Cardiac ventricle fibroblast (primary cell): ENCODE measurements around the gene HECW1. TPM values are rescaled to one million over a fixed set of nuclear protein-coding genes. Genes with fewer than 3 reads are reported as not detected.

Experiments used
- total RNA-seq: library from RNA; depleted of rRNA; stranded (reverse); fragments of >200 nt; gene quantifications from 2 replicates; pipeline ENCODE4 v1.2.3, GENCODE V29; 2015

Gene HECW1
- not detected in 2 replicates for total RNA-seq

GRCh38 chr7:43112459-43112940 lies at the start of gene HECW1:
TSS of gene HECW1 (plus strand) at chr7:43112647. CDS start at chr7:43243906, 131,259 bp downstream.

GRCh38 chr7:43582503-43583423 lies 470.3 kb downstream of the HECW1 start, which contains the start of gene STK17A:
TSS of gene STK17A (plus strand) at chr7:43583108. CDS start at chr7:43583244, 136 bp downstream.

Other genes starting within 250 kb of the HECW1 start
- 13.7 and 19.1 TPM in 2 replicates for gene C7orf25, start 200.6 kb upstream of the HECW1 start, total RNA-seq
- 48.3 and 59.3 TPM in 2 replicates for gene PSMA2, start 180.5 kb upstream of the HECW1 start, total RNA-seq
- gene MRPL32, start 180.3 kb upstream of the HECW1 start, total RNA-seq = 54.7 and 61.9 TPM in 2 replicates